Astrocyte (in vitro differentiated cells and primary cell): Measurements from ENCODE around the gene FARS2. TPM values are rescaled to one million over a fixed set of nuclear protein-coding genes. Genes with fewer than 3 reads are reported as not detected.

Experiments
- DNase-seq: peaks from one replicate; pipeline ENCODE4 v3.0.0-alpha.2; 2010; ENCODE audit warnings: low read depth
- FAIRE-seq: peaks from 2 replicates; lab custom pipeline; 2011; peaks lifted over from hg19 to GRCh38; lab: Jason Lieb, UNC
- H2AFZ ChIP-seq: 2 replicates; pipeline ENCODE4 v1.6.0; 2012; ENCODE audit warnings: low read depth, low read length, inconsistent platforms
- H3K27ac ChIP-seq: 2 replicates; pipeline ENCODE4 v1.5.1; 2011; ENCODE audit warnings: low read depth, low read length, inconsistent platforms
- H3K27me3 ChIP-seq: 2 replicates; pipeline ENCODE4 v1.6.0; 2011; ENCODE audit warnings: low read length, inconsistent platforms; ENCODE audit not compliant: insufficient read depth
- H3K36me3 ChIP-seq: 2 replicates; pipeline ENCODE4 v1.5.1; 2011; ENCODE audit warnings: low read length, inconsistent platforms; ENCODE audit not compliant: insufficient read depth
- H3K4me1 ChIP-seq: 2 replicates; pipeline ENCODE4 v1.5.1; 2011; ENCODE audit warnings: low read length, inconsistent platforms; ENCODE audit not compliant: insufficient read depth
- H3K4me2 ChIP-seq: 2 replicates; pipeline ENCODE4 v1.6.0; 2012; ENCODE audit warnings: low read length, inconsistent platforms
- H3K4me3 ChIP-seq: 2 replicates; pipeline ENCODE4 v1.5.1; 2011; ENCODE audit warnings: low read depth, mild to moderate bottlenecking, low read length, inconsistent platforms; ENCODE audit not compliant: insufficient read depth
- H3K79me2 ChIP-seq: 2 replicates; pipeline ENCODE4 v1.6.0; 2012; ENCODE audit warnings: mild to moderate bottlenecking, low read length, inconsistent platforms; ENCODE audit not compliant: insufficient read depth
- H3K9ac ChIP-seq: 2 replicates; pipeline ENCODE4 v1.6.0; 2012; ENCODE audit warnings: mild to moderate bottlenecking, low read length, inconsistent platforms
- H3K9me3 ChIP-seq: 2 replicates; pipeline ENCODE4 v1.5.1; 2012; ENCODE audit warnings: low read depth, mild to moderate bottlenecking, low read length, inconsistent platforms; ENCODE audit not compliant: insufficient read depth
- H4K20me1 ChIP-seq: 2 replicates; pipeline ENCODE4 v1.6.0; 2012; ENCODE audit warnings: low read length, inconsistent platforms; ENCODE audit not compliant: insufficient read depth
- H3K27ac Mint-ChIP-seq: one replicate; pipeline ENCODE4 v1.8.0; 2021; ENCODE audit warnings: mild to moderate bottlenecking, mixed read lengths; ENCODE audit not compliant: unreplicated experiment
- H3K27me3 Mint-ChIP-seq: one replicate; pipeline ENCODE4 v1.8.0; 2021; ENCODE audit warnings: low read depth, mixed read lengths; ENCODE audit not compliant: unreplicated experiment
- H3K36me3 Mint-ChIP-seq: one replicate; pipeline ENCODE4 v1.8.0; 2021; ENCODE audit warnings: low read depth, mixed read lengths; ENCODE audit not compliant: unreplicated experiment
- H3K4me1 Mint-ChIP-seq: one replicate; pipeline ENCODE4 v1.8.0; 2021; ENCODE audit warnings: low read depth, mixed read lengths; ENCODE audit not compliant: unreplicated experiment
- H3K4me3 Mint-ChIP-seq: one replicate; pipeline ENCODE4 v1.8.0; 2021; ENCODE audit warnings: mild to moderate bottlenecking, moderate library complexity, mixed read lengths; ENCODE audit not compliant: unreplicated experiment
- H3K9me3 Mint-ChIP-seq: one replicate; pipeline ENCODE4 v1.8.0; 2021; ENCODE audit warnings: mild to moderate bottlenecking, mixed read lengths; ENCODE audit not compliant: unreplicated experiment
- EZH2 ChIP-seq: IDR thresholded peaks from 2 replicates; pipeline ENCODE4 v1.6.1; 2012; ENCODE audit warnings: mild to moderate bottlenecking, low read length, inconsistent platforms; ENCODE audit not compliant: insufficient read depth
- total RNA-seq: library from RNA; stranded (reverse); gene quantifications from 2 replicates; pipeline ENCODE4 v1.2.1, GENCODE V29; 2021
- TF ChIP-seq, protein P1 (sequence below): IDR thresholded peaks from 2 replicates; pipeline ENCODE4 v1.5.1; 2011; ENCODE audit warnings: low read depth, mild to moderate bottlenecking, inconsistent platforms, low read length, moderate library complexity; ENCODE audit not compliant: insufficient read depth

The FARS2 gene
- total RNA-seq, 1 donor from 2014 or later = 13.3 TPM

DNA sequence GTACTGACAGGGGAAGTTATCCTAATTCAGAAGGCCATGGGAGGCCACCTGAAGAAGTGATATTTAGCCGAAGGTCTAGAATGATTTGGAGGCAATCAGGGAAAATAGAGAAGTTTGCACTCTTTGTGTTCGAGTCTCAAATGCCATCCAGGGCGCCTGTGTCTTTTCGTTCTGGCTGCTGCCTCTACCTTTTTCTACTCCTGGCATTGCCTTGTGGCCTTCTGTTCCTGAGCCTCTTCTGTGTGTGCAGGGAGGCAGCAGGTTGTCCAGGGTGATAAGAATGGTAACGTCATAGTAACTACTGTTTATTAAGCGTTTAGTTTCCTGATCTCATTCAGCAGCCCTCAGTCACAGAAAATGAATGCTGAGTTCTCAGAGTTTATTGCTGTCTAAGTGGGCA lies 252.1 kb downstream of the FARS2 start:
- Histone ChIP-seq H3K9me3 (no peaks in the 10 kb centered on the region), H3K4me1 (no peaks in the 10 kb centered on the region), H3K4me3 (no peak overlapping the region), H3K27ac (no peak overlapping the region), H3K9ac (no peak overlapping the region), H3K79me2 (no peaks in the 10 kb centered on the region), H3K36me3 (no peaks in the 10 kb centered on the region), H3K27me3 (no peaks in the 10 kb centered on the region), H4K20me1 (no peaks in the 10 kb centered on the region), H3K4me2 (no peak overlapping the region), H2AFZ (no peak overlapping the region)
- Mint-ChIP-seq H3K9me3 (no peaks in the 10 kb centered on the region), H3K4me3 (no peak overlapping the region), H3K27me3 (no peaks in the 10 kb centered on the region), H3K36me3 (no peaks in the 10 kb centered on the region), H3K27ac (no peak overlapping the region), H3K4me1 (peaks cover 11% of the 10 kb centered on the region)
- FAIRE-seq (no peak), DNase-seq (no peak)
- TF ChIP-seq, protein P1, sequence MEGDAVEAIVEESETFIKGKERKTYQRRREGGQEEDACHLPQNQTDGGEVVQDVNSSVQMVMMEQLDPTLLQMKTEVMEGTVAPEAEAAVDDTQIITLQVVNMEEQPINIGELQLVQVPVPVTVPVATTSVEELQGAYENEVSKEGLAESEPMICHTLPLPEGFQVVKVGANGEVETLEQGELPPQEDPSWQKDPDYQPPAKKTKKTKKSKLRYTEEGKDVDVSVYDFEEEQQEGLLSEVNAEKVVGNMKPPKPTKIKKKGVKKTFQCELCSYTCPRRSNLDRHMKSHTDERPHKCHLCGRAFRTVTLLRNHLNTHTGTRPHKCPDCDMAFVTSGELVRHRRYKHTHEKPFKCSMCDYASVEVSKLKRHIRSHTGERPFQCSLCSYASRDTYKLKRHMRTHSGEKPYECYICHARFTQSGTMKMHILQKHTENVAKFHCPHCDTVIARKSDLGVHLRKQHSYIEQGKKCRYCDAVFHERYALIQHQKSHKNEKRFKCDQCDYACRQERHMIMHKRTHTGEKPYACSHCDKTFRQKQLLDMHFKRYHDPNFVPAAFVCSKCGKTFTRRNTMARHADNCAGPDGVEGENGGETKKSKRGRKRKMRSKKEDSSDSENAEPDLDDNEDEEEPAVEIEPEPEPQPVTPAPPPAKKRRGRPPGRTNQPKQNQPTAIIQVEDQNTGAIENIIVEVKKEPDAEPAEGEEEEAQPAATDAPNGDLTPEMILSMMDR = no peak

DNA sequence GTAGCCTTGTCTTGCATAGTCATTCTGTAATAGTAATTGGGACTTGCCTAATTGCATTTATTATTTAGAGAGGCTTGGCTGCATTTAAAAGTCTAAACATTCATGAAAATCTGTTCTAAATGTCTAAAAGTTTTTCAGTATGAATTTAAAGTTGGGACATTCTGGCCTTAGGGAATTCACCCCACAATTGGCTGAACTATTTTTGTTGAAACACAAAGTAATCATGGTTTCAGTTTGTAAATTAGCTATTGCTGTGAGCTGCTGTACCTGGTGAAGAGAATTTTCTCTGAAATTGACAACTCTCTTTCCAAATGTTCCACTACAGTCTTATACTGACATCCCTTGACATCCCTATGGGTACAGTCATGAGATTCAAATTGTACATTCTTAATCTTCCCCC lies 253.0 kb downstream of the FARS2 start:
- no peaks in the 10 kb centered on the region for H3K36me3 ChIP-seq
- H3K4me3 Mint-ChIP-seq = no peak overlapping the region
- no peaks in the 10 kb centered on the region for H3K9me3 Mint-ChIP-seq
- no peak overlapping the region for H3K4me2 ChIP-seq
- H3K9ac ChIP-seq = no peak overlapping the region
- no peaks in the 10 kb centered on the region for H3K27me3 Mint-ChIP-seq
- no peak for DNase-seq
- H3K9me3 ChIP-seq = no peaks in the 10 kb centered on the region
- no peaks in the 10 kb centered on the region for H4K20me1 ChIP-seq
- H3K79me2 ChIP-seq = no peaks in the 10 kb centered on the region
- no peaks in the 10 kb centered on the region for H3K36me3 Mint-ChIP-seq
- no peak overlapping the region for H3K4me3 ChIP-seq
- no peak overlapping the region for H2AFZ ChIP-seq
- H3K27ac ChIP-seq = no peak overlapping the region
- no peak for FAIRE-seq
- no peaks in the 10 kb centered on the region for H3K27me3 ChIP-seq
- no peak overlapping the region for H3K27ac Mint-ChIP-seq
- H3K4me1 Mint-ChIP-seq = peaks cover 14% of the 10 kb centered on the region
- TF ChIP-seq, protein P1 = no peak
- no peak for TF ChIP-seq EZH2
- no peaks in the 10 kb centered on the region for H3K4me1 ChIP-seq

DNA sequence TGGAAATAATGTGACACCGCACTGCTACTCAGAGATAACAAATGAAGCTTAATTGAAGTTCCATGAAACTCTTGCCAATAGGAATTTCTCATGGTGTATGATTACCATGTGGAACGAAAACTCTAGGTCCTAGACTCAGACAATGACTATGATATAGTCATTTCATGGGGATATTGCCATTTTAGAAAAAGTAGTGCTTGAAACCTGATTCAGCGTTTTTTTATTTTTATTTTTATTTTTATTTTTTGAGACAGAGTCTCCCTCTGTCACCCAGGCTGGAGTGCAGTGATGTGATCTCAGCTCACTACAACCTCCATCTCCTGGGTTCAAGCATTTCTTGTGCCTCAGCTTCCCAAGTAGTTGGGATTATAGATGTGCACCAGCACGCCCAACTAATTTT lies 253.9 kb downstream of the FARS2 start:
- Histone ChIP-seq H4K20me1 (no peaks in the 10 kb centered on the region), H3K27me3 (no peaks in the 10 kb centered on the region), H3K36me3 (no peaks in the 10 kb centered on the region), H3K4me1 (no peaks in the 10 kb centered on the region), H2AFZ (no peak overlapping the region), H3K4me3 (no peak overlapping the region), H3K27ac (no peak overlapping the region), H3K4me2 (no peak overlapping the region), H3K9me3 (no peaks in the 10 kb centered on the region), H3K79me2 (no peaks in the 10 kb centered on the region), H3K9ac (no peak overlapping the region)
- no peak for DNase-seq
- no peak overlapping the region for H3K4me3 Mint-ChIP-seq
- FAIRE-seq = no peak
- H3K27me3 Mint-ChIP-seq = no peaks in the 10 kb centered on the region
- no peaks in the 10 kb centered on the region for H3K36me3 Mint-ChIP-seq
- H3K9me3 Mint-ChIP-seq = no peaks in the 10 kb centered on the region
- peaks cover 15% of the 10 kb centered on the region for H3K4me1 Mint-ChIP-seq
- TF ChIP-seq, protein P1 = no peak
- TF ChIP-seq EZH2 = no peak
- H3K27ac Mint-ChIP-seq = no peak overlapping the region
